Rectal smooth muscle tissue (tissue), 1 donor: ENCODE results near the gene RAD21L1.

Experiments used
- H3K27ac ChIP-seq: one replicate; pipeline ENCODE4 v1.7.0; 2013; ENCODE audit warnings: low read depth, low read length, inconsistent platforms
- H3K27me3 ChIP-seq: one replicate; pipeline ENCODE4 v1.7.0; 2013; ENCODE audit warnings: low read length; ENCODE audit not compliant: control insufficient read depth, insufficient read depth
- H3K36me3 ChIP-seq: one replicate; pipeline ENCODE4 v1.7.0; 2013; ENCODE audit warnings: low read length; ENCODE audit not compliant: control insufficient read depth, insufficient read depth
- H3K4me1 ChIP-seq: one replicate; pipeline ENCODE4 v1.7.0; 2013; ENCODE audit warnings: low read length; ENCODE audit not compliant: control insufficient read depth, insufficient read depth
- H3K4me3 ChIP-seq: one replicate; pipeline ENCODE4 v1.7.0; 2013; ENCODE audit warnings: low read length
- H3K9ac ChIP-seq: one replicate; pipeline ENCODE4 v1.7.0; 2013; ENCODE audit warnings: low read length

Gene RAD21L1

DNA sequence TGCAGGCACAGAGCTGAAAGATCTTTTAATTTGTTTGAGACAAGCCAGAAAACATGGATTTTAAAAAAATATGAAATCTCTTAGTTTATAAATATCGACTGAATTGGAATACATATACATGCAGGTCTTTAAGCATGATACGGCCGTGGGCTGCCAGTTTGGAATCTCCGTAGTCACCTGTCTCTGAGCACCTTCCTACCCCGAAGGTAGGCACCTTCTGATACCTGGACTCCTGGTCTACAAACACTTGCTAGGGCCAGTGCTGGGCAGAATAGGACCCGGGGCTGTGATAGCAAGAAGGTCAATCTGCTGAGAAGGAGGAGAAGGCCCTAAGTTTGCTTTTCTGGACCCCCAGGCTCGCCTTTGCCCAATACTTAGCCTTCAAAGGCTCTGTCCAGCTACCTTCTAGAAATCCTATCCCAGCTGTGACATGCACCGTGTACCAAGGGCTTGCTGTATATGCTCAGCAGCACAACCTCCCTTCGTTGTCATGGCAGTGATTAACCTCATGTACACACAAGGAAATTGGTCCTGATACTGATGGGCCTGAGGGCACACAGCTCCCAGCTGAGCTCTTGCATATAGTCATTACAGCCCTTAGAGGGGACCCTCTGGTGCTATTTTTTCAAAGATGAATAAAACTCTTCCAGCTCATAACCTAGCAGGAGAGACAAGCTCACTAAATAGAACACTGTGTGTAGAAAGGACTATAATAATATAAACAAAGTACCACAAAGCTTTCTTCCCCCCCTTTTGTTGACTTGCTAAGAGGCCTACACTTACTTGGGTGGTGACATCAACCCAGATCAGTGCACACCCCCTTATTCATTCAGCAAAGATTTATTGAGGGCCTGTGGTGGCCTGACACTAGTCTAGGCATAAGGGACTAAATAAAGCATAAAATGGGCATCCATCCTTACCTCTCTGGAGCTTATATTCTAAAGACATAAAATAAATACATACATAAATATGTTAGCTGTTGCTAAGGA lies 58.0 kb downstream of the RAD21L1 start:
- Histone ChIP-seq H3K27me3 (no peaks in the 10 kb centered on the region), H3K4me3 (no peak overlapping the region), H3K27ac (no peak overlapping the region), H3K36me3 (no peaks in the 10 kb centered on the region), H3K4me1 (no peaks in the 10 kb centered on the region), H3K9ac (no peak overlapping the region)

DNA sequence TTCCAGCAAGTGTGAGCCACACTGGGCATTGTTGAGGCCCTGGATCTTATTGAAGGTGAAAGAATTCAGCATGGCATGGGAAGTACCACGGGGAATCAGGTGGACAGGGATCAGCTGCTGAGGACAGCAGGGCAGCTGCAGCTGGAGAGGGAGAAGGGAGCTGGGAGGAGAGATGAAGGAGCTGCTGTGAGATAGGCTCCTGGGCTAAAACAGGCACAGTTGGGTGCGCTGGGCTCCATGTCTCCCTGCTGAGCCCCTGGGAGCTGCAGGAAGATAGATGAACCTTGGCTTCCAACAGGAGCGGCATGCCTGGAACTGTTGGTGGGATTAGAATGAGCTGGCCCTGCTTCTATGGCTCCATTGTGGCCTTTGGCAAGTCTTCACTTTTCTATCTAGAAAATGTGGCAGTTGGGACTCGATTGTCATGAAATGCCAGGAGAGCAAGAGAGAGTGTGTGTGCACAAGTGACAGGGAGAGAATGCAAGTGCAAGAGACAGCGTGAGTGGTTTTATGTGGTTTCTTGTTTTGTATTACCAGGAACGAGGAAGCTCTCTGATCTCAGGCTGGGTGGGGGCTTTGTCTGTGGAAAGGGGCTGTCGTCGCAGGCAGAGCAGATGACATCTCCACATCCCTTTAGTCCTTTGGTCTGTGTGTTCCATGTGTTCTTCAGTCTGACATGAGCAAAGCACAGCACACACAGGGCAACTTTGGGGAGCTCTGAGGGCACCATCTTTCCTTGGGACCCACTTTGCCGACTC lies 60.6 kb downstream of the RAD21L1 start:
- Histone ChIP-seq H3K27me3 (no peaks in the 10 kb centered on the region), H3K4me1 (no peaks in the 10 kb centered on the region), H3K4me3 (no peak overlapping the region), H3K36me3 (no peaks in the 10 kb centered on the region), H3K27ac (no peak overlapping the region), H3K9ac (no peak overlapping the region)

DNA sequence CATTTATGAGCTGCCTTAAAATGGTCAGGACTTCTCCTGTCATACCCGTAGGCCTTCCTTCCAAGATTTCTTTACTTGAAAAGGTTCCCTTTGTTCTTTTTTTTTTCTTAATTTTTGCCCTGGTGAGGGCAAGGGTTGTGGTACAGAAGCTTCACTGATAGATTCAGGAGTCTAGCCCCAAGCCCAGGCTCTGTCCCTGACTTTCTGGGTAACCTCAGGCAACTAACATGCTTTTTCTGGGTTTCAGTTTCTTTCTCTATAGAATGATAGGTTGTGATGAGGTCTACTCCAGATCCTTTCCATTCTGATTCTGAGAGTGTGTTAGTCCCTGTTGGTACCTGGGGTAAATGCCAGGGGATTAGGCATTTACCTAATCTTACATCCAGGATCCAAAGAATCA lies 61.5 kb downstream of the RAD21L1 start:
- H3K4me1 ChIP-seq: no peaks in the 10 kb centered on the region
- no peaks in the 10 kb centered on the region for H3K36me3 ChIP-seq
- H3K9ac ChIP-seq: no peak overlapping the region
- no peaks in the 10 kb centered on the region for H3K27me3 ChIP-seq
- H3K4me3 ChIP-seq: no peak overlapping the region
- no peak overlapping the region for H3K27ac ChIP-seq

DNA sequence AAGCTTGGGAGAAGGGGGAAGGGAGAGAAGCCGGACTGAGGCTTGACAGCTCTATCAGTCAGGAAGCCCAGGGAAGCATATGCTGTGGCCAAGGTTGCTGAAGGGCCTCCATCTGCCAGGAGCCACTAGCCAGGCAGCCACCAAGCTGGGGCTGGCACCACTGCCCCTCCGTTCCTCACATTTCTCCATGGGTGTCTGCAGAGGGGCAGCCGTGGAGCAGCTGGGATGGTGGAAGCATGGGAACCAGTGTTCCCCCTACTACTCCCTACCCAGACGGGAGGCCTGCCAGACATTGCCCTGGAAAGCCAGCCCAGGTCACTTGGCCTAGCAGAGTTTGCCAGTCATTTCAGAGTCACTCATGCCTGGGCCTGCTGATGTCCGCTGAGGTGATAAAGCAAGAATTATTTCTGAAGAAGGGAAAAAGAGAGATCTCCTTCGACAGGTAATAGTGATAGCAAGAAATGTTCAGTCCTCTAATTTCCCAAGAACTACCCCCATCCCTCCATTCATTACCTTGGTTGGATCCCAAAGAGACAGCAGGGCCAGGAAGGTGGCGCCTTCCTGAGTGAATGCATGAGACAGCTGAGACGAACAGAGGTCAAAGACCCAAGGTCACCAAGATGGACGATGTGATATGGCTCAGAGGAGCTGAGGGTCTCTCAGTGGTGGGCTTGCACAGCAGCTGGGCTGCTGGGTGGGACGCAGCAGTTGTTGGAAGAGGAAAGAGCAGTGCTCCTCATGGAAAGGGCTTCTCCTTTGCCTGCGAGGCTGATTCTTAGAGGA lies 62.1 kb downstream of the RAD21L1 start:
- Histone ChIP-seq H3K9ac (no peak overlapping the region), H3K36me3 (no peaks in the 10 kb centered on the region), H3K4me1 (no peaks in the 10 kb centered on the region), H3K27me3 (no peaks in the 10 kb centered on the region), H3K27ac (no peak overlapping the region), H3K4me3 (no peak overlapping the region)

DNA sequence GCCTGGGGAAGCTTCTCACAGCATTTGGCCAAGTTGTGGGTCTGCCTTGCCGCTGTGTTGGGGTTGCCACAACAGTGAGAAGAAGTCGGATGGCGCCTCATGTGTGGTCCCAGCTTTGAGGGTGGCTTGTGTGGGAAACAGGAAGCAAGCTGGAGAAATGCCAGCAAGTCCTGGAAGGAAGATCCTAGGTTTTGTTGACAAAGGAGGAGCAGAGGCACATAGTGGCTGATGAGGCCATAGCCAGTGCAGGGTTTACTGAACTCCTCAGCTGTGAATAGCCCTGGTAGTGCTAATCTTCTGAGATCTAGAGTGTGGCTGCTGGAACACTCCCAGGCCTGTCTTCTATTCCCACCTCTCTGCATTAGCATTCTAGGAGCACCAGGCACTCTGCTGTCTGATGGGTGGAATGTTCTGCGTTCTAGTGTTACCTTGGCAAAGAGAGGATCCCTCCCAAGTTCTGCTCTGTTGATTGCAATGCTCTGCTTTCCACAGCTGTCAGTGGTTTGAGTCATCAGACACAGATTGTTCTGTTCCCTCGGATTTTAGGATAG lies 65.4 kb downstream of the RAD21L1 start:
- H3K36me3 ChIP-seq: peaks cover 2% of the 10 kb centered on the region
- no peak overlapping the region for H3K4me3 ChIP-seq
- H3K9ac ChIP-seq: no peak overlapping the region
- H3K27ac ChIP-seq: no peak overlapping the region
- H3K4me1 ChIP-seq: no peaks in the 10 kb centered on the region
- H3K27me3 ChIP-seq: no peaks in the 10 kb centered on the region

DNA sequence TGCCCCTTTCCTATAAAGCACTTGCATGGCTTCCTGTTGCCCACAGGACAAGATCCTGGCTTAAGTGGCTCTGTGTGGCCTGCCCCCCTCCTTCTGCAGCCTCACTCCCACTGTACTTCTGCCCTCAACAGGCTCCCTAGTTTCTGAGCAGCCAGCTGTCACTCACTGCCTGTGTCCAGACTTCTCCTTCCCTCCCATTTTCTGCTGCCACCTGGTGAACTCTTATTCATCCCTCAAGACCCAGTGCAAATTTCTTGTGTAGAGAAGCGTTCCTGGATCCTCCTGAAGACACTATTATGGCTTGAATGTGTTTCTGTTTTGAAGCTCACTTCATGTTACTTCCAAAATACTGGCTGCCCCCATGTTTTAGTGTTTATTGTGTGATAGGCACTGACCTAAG lies 66.8 kb downstream of the RAD21L1 start:
- H3K27me3 ChIP-seq: no peaks in the 10 kb centered on the region
- no peak overlapping the region for H3K9ac ChIP-seq
- H3K27ac ChIP-seq: no peak overlapping the region
- no peak overlapping the region for H3K4me3 ChIP-seq
- H3K36me3 ChIP-seq: peaks cover 2% of the 10 kb centered on the region
- no peaks in the 10 kb centered on the region for H3K4me1 ChIP-seq

DNA sequence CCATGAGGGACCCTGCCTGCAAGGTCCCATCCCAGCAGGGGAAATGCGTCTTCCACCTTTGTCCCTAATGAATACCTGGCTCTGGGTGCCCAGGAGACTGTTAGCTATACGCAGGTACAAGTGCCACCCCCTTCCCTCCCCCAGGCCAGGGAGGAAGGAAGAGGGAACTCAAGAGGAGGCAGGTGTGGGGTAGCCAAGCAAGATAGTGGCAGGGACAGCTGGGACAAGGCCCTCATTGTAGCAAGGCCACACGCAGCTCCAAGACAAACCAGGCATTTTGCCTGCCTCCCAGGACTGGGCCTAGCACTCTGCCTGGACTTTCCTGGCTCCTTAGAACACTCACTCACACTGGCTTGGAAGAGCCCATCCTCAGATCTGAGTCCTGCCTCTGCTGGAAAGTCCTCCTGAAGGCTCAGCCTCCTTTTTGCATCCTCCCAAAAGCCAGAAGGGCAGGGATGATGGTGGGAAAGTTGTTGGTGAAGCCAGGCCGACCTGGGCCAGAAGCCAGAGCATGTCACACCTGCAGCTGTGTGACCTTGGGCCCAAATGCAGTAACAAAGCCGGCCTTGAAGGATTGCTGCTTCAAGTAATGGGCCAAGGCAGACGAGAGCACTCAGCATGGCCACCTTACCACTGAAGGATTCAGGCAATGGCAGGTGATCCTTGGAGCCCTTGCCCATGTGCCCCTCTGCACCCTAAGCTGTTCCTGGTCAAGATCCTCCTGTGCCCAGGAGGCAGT lies 68.0 kb downstream of the RAD21L1 start:
- Histone ChIP-seq H3K9ac (no peak overlapping the region), H3K27ac (no peak overlapping the region), H3K4me1 (no peaks in the 10 kb centered on the region), H3K27me3 (no peaks in the 10 kb centered on the region), H3K36me3 (peaks cover 2% of the 10 kb centered on the region), H3K4me3 (no peak overlapping the region)

DNA sequence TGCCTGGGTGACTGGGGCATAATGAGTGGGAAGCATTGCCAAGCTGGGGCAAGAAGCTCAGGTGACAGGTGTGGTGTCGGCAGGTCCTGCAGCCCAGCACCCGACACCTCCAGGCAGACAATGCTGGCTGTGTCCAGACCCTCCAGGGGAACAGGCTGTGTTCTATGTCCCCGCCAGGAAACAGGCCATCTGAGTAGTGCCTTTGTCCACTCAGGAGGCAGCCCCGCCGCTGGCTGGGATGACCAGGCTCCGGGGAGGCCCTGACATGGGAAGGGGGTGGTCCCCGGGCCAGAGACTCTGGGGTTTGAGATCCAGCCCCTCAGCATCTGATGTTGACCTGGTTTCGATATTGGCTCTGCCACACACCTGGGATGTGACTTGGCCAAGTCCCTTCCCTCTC lies 68.7 kb downstream of the RAD21L1 start:
- H3K36me3 ChIP-seq: peaks cover 2% of the 10 kb centered on the region
- H3K4me1 ChIP-seq: no peaks in the 10 kb centered on the region
- no peak overlapping the region for H3K27ac ChIP-seq
- H3K27me3 ChIP-seq: no peaks in the 10 kb centered on the region
- no peak overlapping the region for H3K4me3 ChIP-seq
- H3K9ac ChIP-seq: no peak overlapping the region

DNA sequence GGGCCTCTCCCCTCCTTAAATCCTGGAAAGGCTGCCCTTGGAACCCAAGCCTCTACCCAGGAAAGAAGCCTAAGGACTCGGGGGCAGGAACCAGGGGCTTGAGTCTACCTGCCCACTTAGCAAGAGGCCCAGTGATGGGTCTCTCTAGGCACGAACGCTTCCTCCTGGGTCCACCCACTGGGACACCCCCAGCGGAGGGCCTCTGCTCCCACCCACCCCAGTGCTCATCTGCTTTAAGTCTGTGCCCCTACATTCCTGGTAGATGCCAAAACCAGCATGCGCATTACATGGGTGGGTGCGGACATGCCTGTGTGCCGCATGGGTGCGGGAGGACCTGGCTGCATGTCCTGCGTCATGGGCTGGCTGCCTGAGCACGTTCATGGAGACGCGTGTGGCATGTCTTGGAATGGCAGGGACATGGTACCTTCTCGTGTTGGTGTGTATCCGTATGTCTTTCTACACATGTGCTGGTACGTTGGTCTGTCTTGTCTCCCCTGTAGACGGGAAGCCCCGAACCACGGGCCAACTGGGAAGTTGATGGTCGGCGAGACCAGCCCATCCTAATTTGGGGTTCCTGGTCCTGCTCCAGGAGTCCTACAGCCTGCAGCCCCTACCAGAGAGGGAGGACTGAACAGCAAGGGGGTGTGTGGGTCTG lies 69.6 kb downstream of the RAD21L1 start:
- Histone ChIP-seq H3K9ac (no peak overlapping the region), H3K4me3 (no peak overlapping the region), H3K27ac (no peak overlapping the region), H3K4me1 (no peaks in the 10 kb centered on the region), H3K27me3 (no peaks in the 10 kb centered on the region), H3K36me3 (peaks cover 2% of the 10 kb centered on the region)

DNA sequence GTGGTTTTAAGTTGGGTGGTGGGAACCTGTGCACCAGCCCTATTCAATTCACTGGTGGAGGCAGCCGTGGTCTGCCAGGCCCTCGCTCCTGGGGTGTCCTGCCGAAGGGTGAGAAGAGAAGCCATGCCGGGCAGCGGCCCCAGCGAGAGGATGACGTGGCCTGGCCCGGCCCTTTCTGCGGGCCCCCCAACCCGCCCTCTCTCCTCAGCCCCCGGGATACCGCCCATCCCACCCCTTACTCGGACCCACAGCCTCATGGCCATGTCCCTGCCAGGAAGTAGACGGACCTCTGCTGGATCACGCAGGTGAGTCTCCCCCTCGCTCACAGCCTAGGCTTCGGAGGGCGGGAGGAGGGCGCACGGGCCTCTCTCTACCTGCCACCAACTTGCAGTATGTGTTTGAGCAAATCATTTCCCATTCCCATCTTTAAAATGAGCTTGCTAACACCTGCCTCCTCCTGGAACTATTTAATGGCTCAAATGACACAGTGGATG lies 70.3 kb downstream of the RAD21L1 start:
- Histone ChIP-seq H3K27ac (no peak overlapping the region), H3K27me3 (no peaks in the 10 kb centered on the region)

DNA sequence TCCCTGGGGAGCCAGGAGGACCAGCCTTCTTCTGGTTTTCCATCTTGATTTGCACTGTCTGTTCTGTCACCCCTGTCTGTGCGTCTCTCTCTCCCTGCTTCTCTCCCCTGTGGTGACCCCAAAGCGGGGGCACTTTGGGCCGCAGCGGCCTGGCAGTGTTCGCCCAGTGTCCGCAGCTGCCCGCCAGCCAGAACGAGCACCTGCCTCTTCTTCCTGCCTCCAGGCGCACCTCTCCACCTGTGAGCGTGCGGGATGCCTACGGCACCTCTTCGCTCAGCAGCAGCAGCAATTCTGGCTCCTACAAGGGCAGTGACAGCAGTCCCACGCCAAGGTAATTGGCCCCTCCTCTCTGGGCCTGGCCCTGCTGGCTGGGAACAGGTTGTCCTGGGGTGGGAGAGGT lies 71.1 kb downstream of the RAD21L1 start:
- peaks cover 2% of the 10 kb centered on the region for H3K36me3 ChIP-seq
- H3K4me3 ChIP-seq: no peak overlapping the region
- H3K4me1 ChIP-seq: no peaks in the 10 kb centered on the region
- H3K9ac ChIP-seq: no peak overlapping the region
- no peak overlapping the region for H3K27ac ChIP-seq
- no peaks in the 10 kb centered on the region for H3K27me3 ChIP-seq

More for the DNA sequence above, 70.3 kb downstream of the RAD21L1 start:
- peaks cover 2% of the 10 kb centered on the region for H3K36me3 ChIP-seq
- H3K4me3 ChIP-seq: no peak overlapping the region
- no peak overlapping the region for H3K9ac ChIP-seq
- H3K4me1 ChIP-seq: no peaks in the 10 kb centered on the region
